MG63 (cell line): Measurements from ENCODE around the gene PDE3A. TPM values are rescaled to one million over a fixed set of nuclear protein-coding genes. Genes with fewer than 3 reads are reported as not detected.
A peak's percentile ranks its signal among the peaks of the same experiment; 100 is the strongest.
"Not testable (repeated sequence)": the region's sequence is repeated elsewhere in the genome, so short reads cannot be mapped to it uniquely, and the experiment has no call there.

Experiments used
- DNase-seq: peaks from one replicate; pipeline ENCODE4 v3.0.0-alpha.2; 2020
- H3K27me3 ChIP-seq: fragments of 250-450 bp; sonication (Bioruptor Pico); 2 replicates; pipeline ENCODE4 v1.5.1; 2020; ENCODE audit warnings: mild to moderate bottlenecking, moderate library complexity
- H3K36me3 ChIP-seq: fragments of 250-450 bp; sonication (Bioruptor Pico); 2 replicates; pipeline ENCODE4 v1.5.1; 2020; ENCODE audit warnings: mild to moderate bottlenecking, moderate library complexity
- H3K4me3 ChIP-seq: fragments of 250-450 bp; sonication (Bioruptor Pico); 2 replicates; pipeline ENCODE4 v1.5.1; 2020; ENCODE audit warnings: mild to moderate bottlenecking, moderate library complexity
- H3K9me3 ChIP-seq: fragments of 250-450 bp; sonication (Bioruptor Pico); 2 replicates; pipeline ENCODE4 v1.5.1; 2020; ENCODE audit warnings: mild to moderate bottlenecking, moderate library complexity
- total RNA-seq: library from RNA; depleted of rRNA; stranded (reverse); fragments of >200 nt; shearing (Covaris generic); gene quantifications from 2 replicates; pipeline ENCODE4 v1.2.3, GENCODE V29; 2014; ENCODE audit warnings: low replicate concordance

Gene PDE3A
- total RNA-seq, 1 experiment from 2014 or later: 0.03 TPM

GRCh38 chr12:20577054-20577453 is 208.7 kb downstream of the PDE3A start:
- no peaks in the 10 kb centered on the region for H3K36me3 ChIP-seq

GRCh38 chr12:20578142-20578541 is 209.8 kb downstream of the PDE3A start:
- Histone ChIP-seq H3K9me3 (no peaks in the 10 kb centered on the region), H3K4me3 (no peak overlapping the region), H3K36me3 (no peaks in the 10 kb centered on the region), H3K27me3 (no peaks in the 10 kb centered on the region)
- no peak for DNase-seq

More at GRCh38 chr12:20577054-20577453, 208.7 kb downstream of the PDE3A start:
- no peaks in the 10 kb centered on the region for H3K9me3 ChIP-seq
- H3K4me3 ChIP-seq: no peak overlapping the region
- DNase-seq: no peak
- no peaks in the 10 kb centered on the region for H3K27me3 ChIP-seq

- no peaks in the 10 kb centered on the region for H3K27me3 ChIP-seq
- H3K36me3 ChIP-seq: no peaks in the 10 kb centered on the region
- DNase-seq: no peak
- no peaks in the 10 kb centered on the region for H3K9me3 ChIP-seq
- H3K4me3 ChIP-seq: no peak overlapping the region
Observed at GRCh38 chr12:20585055-20585625, 216.8 kb downstream of the PDE3A start.

GRCh38 chr12:20585913-20586312 is 217.6 kb downstream of the PDE3A start:
- no peaks in the 10 kb centered on the region for H3K9me3 ChIP-seq
- no peaks in the 10 kb centered on the region for H3K27me3 ChIP-seq
- no peaks in the 10 kb centered on the region for H3K36me3 ChIP-seq
- no peak overlapping the region for H3K4me3 ChIP-seq
- DNase-seq: no peak

GRCh38 chr12:20588042-20588441 is 219.7 kb downstream of the PDE3A start:
- no peak for DNase-seq
- no peaks in the 10 kb centered on the region for H3K27me3 ChIP-seq
- H3K36me3 ChIP-seq: no peaks in the 10 kb centered on the region
- no peak overlapping the region for H3K4me3 ChIP-seq
- no peaks in the 10 kb centered on the region for H3K9me3 ChIP-seq

- no peak for DNase-seq
- no peaks in the 10 kb centered on the region for H3K27me3 ChIP-seq
- H3K9me3 ChIP-seq: no peaks in the 10 kb centered on the region
- no peaks in the 10 kb centered on the region for H3K36me3 ChIP-seq
- H3K4me3 ChIP-seq: no peak overlapping the region
Observed at GRCh38 chr12:20590570-20590969, 222.2 kb downstream of the PDE3A start.

GRCh38 chr12:20592556-20592955 is 224.2 kb downstream of the PDE3A start:
- H3K36me3 ChIP-seq: no peaks in the 10 kb centered on the region
- no peaks in the 10 kb centered on the region for H3K27me3 ChIP-seq
- H3K4me3 ChIP-seq: no peak overlapping the region
- H3K9me3 ChIP-seq: no peaks in the 10 kb centered on the region
- no peak for DNase-seq

GRCh38 chr12:20593611-20594010 is 225.3 kb downstream of the PDE3A start:
- DNase-seq: no peak
- Histone ChIP-seq H3K9me3 (no peaks in the 10 kb centered on the region), H3K27me3 (no peaks in the 10 kb centered on the region), H3K36me3 (no peaks in the 10 kb centered on the region), H3K4me3 (no peak overlapping the region)

- Histone ChIP-seq H3K4me3 (no peak overlapping the region), H3K36me3 (no peaks in the 10 kb centered on the region), H3K27me3 (no peaks in the 10 kb centered on the region), H3K9me3 (no peaks in the 10 kb centered on the region)
- no peak for DNase-seq
Observed at GRCh38 chr12:20596061-20596460, 227.7 kb downstream of the PDE3A start.

GRCh38 chr12:20599757-20600156 is 231.4 kb downstream of the PDE3A start:
- no peak for DNase-seq
- no peaks in the 10 kb centered on the region for H3K9me3 ChIP-seq

GRCh38 chr12:20601668-20602280 is 233.4 kb downstream of the PDE3A start:
- no peak for DNase-seq

More at GRCh38 chr12:20599757-20600156, 231.4 kb downstream of the PDE3A start:
- no peaks in the 10 kb centered on the region for H3K27me3 ChIP-seq
- no peaks in the 10 kb centered on the region for H3K36me3 ChIP-seq
- H3K4me3 ChIP-seq: no peak overlapping the region

GRCh38 chr12:20602641-20603391 is 234.5 kb downstream of the PDE3A start:
- Histone ChIP-seq H3K36me3 (no peaks in the 10 kb centered on the region), H3K4me3 (no peak overlapping the region), H3K27me3 (no peaks in the 10 kb centered on the region), H3K9me3 (no peaks in the 10 kb centered on the region)
- DNase-seq: peak; percentile 58

More at GRCh38 chr12:20601668-20602280, 233.4 kb downstream of the PDE3A start:
- no peak overlapping the region for H3K4me3 ChIP-seq
- no peaks in the 10 kb centered on the region for H3K27me3 ChIP-seq
- H3K9me3 ChIP-seq: no peaks in the 10 kb centered on the region
- H3K36me3 ChIP-seq: no peaks in the 10 kb centered on the region

- H3K4me3 ChIP-seq: no peak overlapping the region
- H3K9me3 ChIP-seq: no peaks in the 10 kb centered on the region
- DNase-seq: no peak
- H3K27me3 ChIP-seq: no peaks in the 10 kb centered on the region
- no peaks in the 10 kb centered on the region for H3K36me3 ChIP-seq
Observed at GRCh38 chr12:20604408-20605067, 236.2 kb downstream of the PDE3A start.

- H3K9me3 ChIP-seq, H3K27me3 ChIP-seq, DNase-seq, H3K36me3 ChIP-seq, H3K4me3 ChIP-seq: not testable (repeated sequence)
Observed at GRCh38 chr12:20615020-20615419, 246.7 kb downstream of the PDE3A start.

GRCh38 chr12:20616093-20616492 is 247.8 kb downstream of the PDE3A start:
- H3K4me3 ChIP-seq: no peak overlapping the region
- H3K36me3 ChIP-seq: no peaks in the 10 kb centered on the region
- no peak for DNase-seq
- no peaks in the 10 kb centered on the region for H3K9me3 ChIP-seq
- H3K27me3 ChIP-seq: no peaks in the 10 kb centered on the region

GRCh38 chr12:20620261-20620660 is 251.9 kb downstream of the PDE3A start:
- Histone ChIP-seq H3K4me3 (no peak overlapping the region), H3K9me3 (no peaks in the 10 kb centered on the region), H3K27me3 (no peaks in the 10 kb centered on the region), H3K36me3 (no peaks in the 10 kb centered on the region)
- no peak for DNase-seq

GRCh38 chr12:20624718-20625117 is 256.4 kb downstream of the PDE3A start:
- peak; percentile 7 for DNase-seq
- no peaks in the 10 kb centered on the region for H3K9me3 ChIP-seq
- no peaks in the 10 kb centered on the region for H3K27me3 ChIP-seq
- no peak overlapping the region for H3K4me3 ChIP-seq
- no peaks in the 10 kb centered on the region for H3K36me3 ChIP-seq
